HG02678 (cell line): ENCODE measurements around the gene CALM1.
"Not testable (repeated sequence)": the region's sequence is repeated elsewhere in the genome, so short reads cannot be mapped to it uniquely, and the experiment has no call there.

Experiments used
- ATAC-seq: cut with Tn5 transposase; IDR thresholded peaks from one replicate; pipeline ENCODE4 v1.9.1; 2021; ENCODE audit warnings: mild to moderate bottlenecking, moderate library complexity; ENCODE audit not compliant: unreplicated experiment

The CALM1 gene

GRCh38 chr14:90383126-90383730, 13.6 kb upstream of the CALM1 start:
- ATAC-seq = peak; percentile 91

GRCh38 chr14:90383731-90384542, 12.9 kb upstream of the CALM1 start:
- ATAC-seq = peak; percentile 21

GRCh38 chr14:90384543-90384911, 12.3 kb upstream of the CALM1 start:
- no peak for ATAC-seq

GRCh38 chr14:90386321-90386720, 10.5 kb upstream of the CALM1 start:
- ATAC-seq = no peak

GRCh38 chr14:90387206-90387760, 9.5 kb upstream of the CALM1 start:
- ATAC-seq = no peak

- no peak for ATAC-seq
These were observed 8.4 kb upstream of the CALM1 start for GRCh38 chr14:90388437-90388836.

GRCh38 chr14:90388982-90389381, 7.8 kb upstream of the CALM1 start:
- ATAC-seq = no peak

GRCh38 chr14:90393966-90394365, 2.9 kb upstream of the CALM1 start:
- ATAC-seq = no peak

GRCh38 chr14:90394782-90395181, 2.0 kb upstream of the CALM1 start:
- not testable (repeated sequence) for ATAC-seq

- peak; percentile 33 for ATAC-seq
These were observed 841 bp downstream of the CALM1 start for GRCh38 chr14:90397425-90398314.

- ATAC-seq = peak; percentile 16
These were observed 1.5 kb downstream of the CALM1 start for GRCh38 chr14:90398315-90398839.

GRCh38 chr14:90398841-90399540, 2.2 kb downstream of the CALM1 start:
- no peak for ATAC-seq

GRCh38 chr14:90399541-90400444, 3.0 kb downstream of the CALM1 start:
- peak; percentile 51 for ATAC-seq

- no peak for ATAC-seq
These were observed 4.2 kb downstream of the CALM1 start for GRCh38 chr14:90400904-90401561.

- ATAC-seq = no peak
These were observed 5.2 kb downstream of the CALM1 start for GRCh38 chr14:90402016-90402415.

- ATAC-seq = no peak
These were observed 6.2 kb downstream of the CALM1 start for GRCh38 chr14:90403065-90403464.

- no peak for ATAC-seq
These were observed 8.3 kb downstream of the CALM1 start for GRCh38 chr14:90405101-90405500.

GRCh38 chr14:90405755-90406154, 8.9 kb downstream of the CALM1 start:
- ATAC-seq = no peak

- no peak for ATAC-seq
These were observed 9.6 kb downstream of the CALM1 start for GRCh38 chr14:90406384-90406798.
